HG03558 (cell line): ENCODE measurements around the gene FUNDC1.

Experiments
- ATAC-seq: cut with Tn5 transposase; IDR thresholded peaks from one replicate; pipeline ENCODE4 v1.9.1; 2021; ENCODE audit warnings: moderate number of reproducible peaks; ENCODE audit not compliant: unreplicated experiment; ENCODE audit errors: extremely low read depth

FUNDC1 gene

DNA sequence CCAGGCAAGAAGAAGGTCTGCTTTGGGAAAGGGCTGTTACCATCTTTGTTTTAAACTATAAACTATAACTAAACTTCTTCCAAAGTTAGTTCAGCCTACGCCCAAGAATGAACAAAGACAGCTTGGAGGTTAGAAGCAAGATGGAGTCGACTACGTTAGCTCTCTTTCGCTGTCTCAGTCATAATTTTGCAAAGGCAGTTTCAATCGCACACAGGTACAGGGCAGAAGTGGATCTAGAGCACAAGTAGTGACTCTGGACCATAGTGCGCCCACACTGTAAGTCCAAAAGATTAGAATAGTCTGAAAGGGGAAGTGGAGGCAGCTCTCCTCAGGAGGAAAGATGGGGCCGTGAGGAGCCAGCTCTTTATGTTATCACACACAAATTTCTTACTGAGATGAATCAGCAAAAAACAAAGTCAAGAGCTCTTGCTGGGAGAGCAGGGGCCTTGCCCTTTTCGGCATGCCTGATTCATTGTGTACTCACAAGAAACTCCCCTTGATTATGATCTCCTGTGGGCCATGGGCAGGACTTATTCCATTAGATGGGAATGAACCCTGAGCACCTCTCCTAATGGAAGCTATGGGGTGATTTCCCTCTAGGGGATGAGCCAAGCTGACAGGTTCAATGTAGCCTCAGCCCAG is 58.6 kb downstream of the FUNDC1 start:
- no peak for ATAC-seq

DNA sequence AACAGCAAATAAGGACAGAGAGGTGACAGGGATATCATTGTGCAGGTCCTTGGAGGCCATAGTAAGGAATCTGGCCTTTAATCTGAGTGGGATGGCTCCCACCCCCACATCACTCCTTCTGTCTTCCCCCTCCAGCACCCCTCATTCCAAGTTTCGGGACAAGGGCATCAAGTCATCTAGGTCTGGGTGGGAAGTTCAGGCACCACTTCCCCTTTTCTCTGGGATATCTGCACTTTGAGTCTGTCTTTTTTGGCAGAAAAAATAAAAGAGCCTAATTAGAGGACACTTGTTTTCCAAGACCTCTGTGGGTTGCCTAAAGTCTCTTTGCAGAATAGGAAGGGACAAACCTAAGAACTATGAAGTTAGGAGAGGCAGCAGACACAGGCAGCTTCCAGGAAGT is 60.1 kb downstream of the FUNDC1 start:
- no peak for ATAC-seq

- no peak for ATAC-seq
Measured at GRCh38 chrX:44480591-44480990, 62.1 kb downstream of the FUNDC1 start.

- ATAC-seq = no peak
Measured at GRCh38 chrX:44474410-44474809, 68.2 kb downstream of the FUNDC1 start.
